Muscle of leg (tissue), 11 donors: ENCODE measurements around the gene SNF8. TPM values are rescaled to one million over a fixed set of nuclear protein-coding genes. Genes with fewer than 3 reads are reported as not detected.
"Not testable (repeated sequence)": the region's sequence is repeated elsewhere in the genome, so short reads cannot be mapped to it uniquely, and the experiment has no call there.

Experiments
- DNase-seq: peaks from one replicate; pipeline ENCODE4 v3.0.0; 2013
- H3K27ac ChIP-seq: one replicate; pipeline ENCODE4 v1.5.1; 2013; ENCODE audit warnings: mild to moderate bottlenecking, low read length, control low read depth
- H3K27me3 ChIP-seq: one replicate; pipeline ENCODE4 v1.6.1; 2013; ENCODE audit warnings: low read length; ENCODE audit not compliant: control insufficient read depth, insufficient read depth
- H3K36me3 ChIP-seq: one replicate; pipeline ENCODE4 v1.6.1; 2013; ENCODE audit warnings: low read length; ENCODE audit not compliant: control insufficient read depth, insufficient read depth
- H3K4me1 ChIP-seq: one replicate; pipeline ENCODE4 v1.6.1; 2013; ENCODE audit warnings: low read length; ENCODE audit not compliant: control insufficient read depth, insufficient read depth
- H3K4me3 ChIP-seq: one replicate; pipeline ENCODE4 v1.5.1; 2013; ENCODE audit warnings: low read length, control low read depth
- H3K9me3 ChIP-seq: replicated peaks from 2 replicates; pipeline ENCODE4 v1.6.1; 2013; ENCODE audit warnings: low read depth, low read length; ENCODE audit not compliant: control insufficient read depth
- WGBS: methylation state at CpG from one replicate; pipeline ENCODE4 v1.1.5; 2013; ENCODE audit warnings: missing lambda C conversion rate; ENCODE audit not compliant: insufficient coverage; 5-methylcytosine and 5-hydroxymethylcytosine counted together
- polyA plus RNA-seq, 8 donors: library from polyadenylated mRNA; unstranded; fragments of 120-200 nt; gene quantifications; one replicate each; pipeline versions ENCODE4 v1.2.1 to v1.2.3, GENCODE V29; 2013; ENCODE audit warnings: inconsistent platforms in 1 of 8, low replicate concordance in 1 of 8; ENCODE audit not compliant: insufficient read length in 8 of 8, insufficient read depth in 1 of 8
- total RNA-seq: library from RNA; stranded (reverse); fragments of 120-200 nt; gene quantifications from one replicate; pipeline ENCODE4 v1.2.4, GENCODE V29; 2013

Gene SNF8
- total and polyA plus RNA-seq, 9 donors = 56.0 to 83.3 (median 72.1) TPM

DNA sequence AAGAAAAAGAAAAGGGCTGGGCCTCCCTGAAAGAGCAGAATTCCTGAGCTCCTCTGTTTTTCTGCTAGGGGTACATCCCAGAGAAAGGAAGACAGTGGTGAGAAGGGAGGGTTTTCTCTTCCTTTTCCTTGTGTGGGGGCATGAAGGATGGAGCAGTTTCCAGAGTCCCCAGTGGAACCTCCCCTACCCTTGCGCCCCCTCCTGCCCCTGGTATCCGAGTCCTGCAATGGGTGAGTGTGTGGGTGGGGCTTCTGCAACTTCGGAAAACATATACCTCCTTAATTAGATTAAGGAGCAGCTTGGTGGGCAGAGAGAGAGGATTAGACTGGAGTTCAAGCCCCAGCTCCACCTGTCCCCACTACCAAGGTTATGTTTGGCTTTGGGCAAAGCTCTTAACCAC, 29.2 kb upstream of the SNF8 start:
- Histone ChIP-seq H3K9me3 (no peaks in the 10 kb centered on the region), H3K36me3 (no peaks in the 10 kb centered on the region), H3K27ac (no peak overlapping the region), H3K4me3 (no peak overlapping the region), H3K27me3 (peaks cover 17% of the 10 kb centered on the region), H3K4me1 (no peaks in the 10 kb centered on the region)
- no peak for DNase-seq
- no CpG with 5 or more reads among the region's 3 CpGs for WGBS

GRCh38 chr17:48972749-48973097, 28.1 kb upstream of the SNF8 start:
- H3K9me3 ChIP-seq = no peaks in the 10 kb centered on the region
- H3K4me3 ChIP-seq = no peak overlapping the region
- no peak for DNase-seq
- H3K36me3 ChIP-seq = no peaks in the 10 kb centered on the region
- H3K27ac ChIP-seq = no peak overlapping the region
- no peaks in the 10 kb centered on the region for H3K4me1 ChIP-seq
- H3K27me3 ChIP-seq = peaks cover 17% of the 10 kb centered on the region
- WGBS = no CpG with 5 or more reads among the region's 7 CpGs

- Histone ChIP-seq H3K9me3 (no peaks in the 10 kb centered on the region), H3K4me1 (no peaks in the 10 kb centered on the region), H3K27me3 (peaks cover 20% of the 10 kb centered on the region), H3K36me3 (no peaks in the 10 kb centered on the region), H3K4me3 (no peak overlapping the region), H3K27ac (no peak overlapping the region)
- WGBS = 72% methylated on average over 3 of the region's 12 CpGs
- no peak for DNase-seq
Measured at GRCh38 chr17:48970865-48971687, 26.4 kb upstream of the SNF8 start.

GRCh38 chr17:48970224-48970623, 25.6 kb upstream of the SNF8 start:
- DNase-seq = no peak
- Histone ChIP-seq H3K4me1 (no peaks in the 10 kb centered on the region), H3K4me3 (no peak overlapping the region), H3K36me3 (no peaks in the 10 kb centered on the region), H3K27ac (no peak overlapping the region), H3K9me3 (no peaks in the 10 kb centered on the region), H3K27me3 (peaks cover 20% of the 10 kb centered on the region)
- 14% methylated on average over 1 of the region's 4 CpGs for WGBS

DNA sequence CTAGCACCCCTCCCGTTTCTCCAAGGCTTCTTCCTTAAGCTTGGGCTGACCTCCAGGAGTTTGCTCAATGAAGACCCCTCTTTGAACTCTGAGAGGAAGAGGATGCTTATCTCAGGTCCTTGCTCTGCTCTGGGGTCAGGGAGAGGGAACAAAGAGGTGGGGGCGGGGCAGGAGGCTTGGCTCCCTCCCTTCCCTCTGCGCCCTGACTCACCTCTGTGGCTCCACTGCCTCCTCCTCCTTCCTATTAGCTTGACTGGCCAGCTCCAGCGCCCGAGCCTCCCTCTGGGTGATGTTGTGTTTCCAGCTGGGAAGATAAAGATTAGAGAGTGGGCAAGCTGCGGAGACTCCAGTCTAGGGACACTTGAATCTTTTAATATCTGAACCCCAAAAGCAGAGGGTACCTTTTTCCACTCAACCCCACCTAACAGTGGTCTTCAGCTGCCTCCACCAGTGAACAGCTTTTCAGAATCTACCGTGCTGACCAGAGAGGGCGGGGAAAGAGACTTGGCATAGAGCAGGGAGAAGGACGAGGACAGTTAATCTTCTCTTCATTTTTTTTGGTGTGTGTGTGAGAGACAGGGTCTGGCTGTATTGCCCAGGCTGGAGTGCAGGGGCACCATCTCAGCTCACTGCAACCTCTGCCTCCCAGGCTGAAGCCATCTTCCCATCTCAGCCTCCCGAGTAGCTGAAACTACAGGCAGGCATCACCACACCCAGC, 17.0 kb upstream of the SNF8 start:
- Histone ChIP-seq H3K4me1 (peaks cover 6% of the 10 kb centered on the region), H3K27me3 (peaks cover 23% of the 10 kb centered on the region), H3K4me3 (no peak overlapping the region), H3K9me3 (no peaks in the 10 kb centered on the region), H3K27ac (no peak overlapping the region), H3K36me3 (no peaks in the 10 kb centered on the region)
- no peak for DNase-seq
- WGBS = 33% methylated on average over 1 of the region's 10 CpGs

- Histone ChIP-seq H3K27ac (no peak overlapping the region), H3K4me1 (peaks cover 6% of the 10 kb centered on the region), H3K27me3 (peaks cover 23% of the 10 kb centered on the region), H3K4me3 (no peak overlapping the region), H3K36me3 (no peaks in the 10 kb centered on the region), H3K9me3 (no peaks in the 10 kb centered on the region)
- WGBS = 18% methylated on average over 6 of the region's 11 CpGs
- DNase-seq = no peak
Measured at GRCh38 chr17:48960834-48961515, 16.3 kb upstream of the SNF8 start.

DNA sequence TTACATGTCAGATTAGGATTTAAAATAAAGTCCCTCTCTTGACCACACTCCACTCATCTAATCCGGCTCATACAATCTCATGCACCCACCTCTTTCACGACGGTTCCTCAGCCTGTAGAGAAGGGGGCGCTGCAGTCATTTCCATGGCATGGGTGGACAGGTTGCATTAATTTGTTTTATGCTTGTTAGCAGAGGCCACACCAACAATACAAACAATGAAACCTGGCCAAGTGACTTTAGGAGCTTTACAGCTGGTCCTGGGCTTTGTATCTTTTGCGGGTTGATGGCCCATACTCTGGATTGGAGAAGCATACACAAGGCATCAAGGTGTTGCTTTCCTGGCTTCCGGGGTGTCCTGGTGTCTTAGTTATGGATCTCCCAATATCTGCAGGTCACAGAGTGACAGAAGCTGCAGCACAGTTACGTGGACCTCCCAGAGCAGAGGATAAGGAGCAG, 9.7 kb upstream of the SNF8 start:
- Histone ChIP-seq H3K9me3 (no peaks in the 10 kb centered on the region), H3K27me3 (peaks cover 6% of the 10 kb centered on the region), H3K4me1 (no peaks in the 10 kb centered on the region), H3K27ac (no peak overlapping the region), H3K4me3 (no peak overlapping the region), H3K36me3 (no peaks in the 10 kb centered on the region)
- no peak for DNase-seq
- WGBS = 100% methylated on average over 1 of the region's 7 CpGs

GRCh38 chr17:48952904-48953303, 8.3 kb upstream of the SNF8 start:
- Histone ChIP-seq H3K36me3 (no peaks in the 10 kb centered on the region), H3K4me3 (no peak overlapping the region), H3K9me3 (no peaks in the 10 kb centered on the region), H3K27ac (no peak overlapping the region), H3K4me1 (no peaks in the 10 kb centered on the region), H3K27me3 (peaks cover 6% of the 10 kb centered on the region)
- no peak for DNase-seq
- 20% methylated on average over 1 of the region's 5 CpGs for WGBS

- DNase-seq = no peak
- Histone ChIP-seq H3K9me3 (no peaks in the 10 kb centered on the region), H3K27me3 (peaks cover 6% of the 10 kb centered on the region), H3K36me3 (no peaks in the 10 kb centered on the region), H3K27ac (no peak overlapping the region), H3K4me1 (no peaks in the 10 kb centered on the region), H3K4me3 (no peak overlapping the region)
- WGBS = 93% methylated on average over 4 of the region's 5 CpGs
Measured at GRCh38 chr17:48951572-48951971, 6.9 kb upstream of the SNF8 start.

GRCh38 chr17:48945261-48945651, 614 bp upstream of the SNF8 start:
- not testable (repeated sequence) for H3K27me3 ChIP-seq, H3K36me3 ChIP-seq, H3K9me3 ChIP-seq, DNase-seq
- peak overlapping the region; percentile 96 for H3K4me3 ChIP-seq
- H3K4me1 ChIP-seq = peaks cover 14% of the 10 kb centered on the region
- H3K27ac ChIP-seq = peak overlapping the region; percentile 96
- 94% methylated on average over 6 of the region's 16 CpGs for WGBS
